Breast epithelium (tissue), 4 donors: ENCODE results near the gene MLLT1. TPM values are rescaled to one million over a fixed set of nuclear protein-coding genes. Genes with fewer than 3 reads are reported as not detected.

Experiments
- DNase-seq, 2 donors: peaks; one replicate each; pipeline ENCODE4 v3.0.0-alpha.2; 2019; ENCODE audit warnings: low spot score in 2 of 2
- H3K27ac ChIP-seq, 2 donors: fragments of 200-600 bp; sonication (generic) in 1 of 2; one replicate each; pipeline ENCODE4 v1.5.1; 2016 to 2019; ENCODE audit warnings: mild to moderate bottlenecking in 1 of 2
- H3K27me3 ChIP-seq, 2 donors: fragments of 200-600 bp; sonication (generic) in 1 of 2; one replicate each; pipeline versions ENCODE4 v1.5.1 to v1.6.0; 2017 to 2019; ENCODE audit warnings: control low read depth in 1 of 2, mild to moderate bottlenecking in 1 of 2
- H3K36me3 ChIP-seq: fragments of 200-600 bp; one replicate; pipeline ENCODE4 v1.5.1; 2019
- H3K4me1 ChIP-seq, 2 donors: fragments of 200-600 bp; sonication (generic); one replicate each; pipeline ENCODE4 v1.5.1; 2016 to 2019; ENCODE audit warnings: control low read depth in 1 of 2
- H3K4me3 ChIP-seq, 3 donors: fragments of 200-600 bp; sonication (generic); 1 replicate in 2 of 3; 2 replicates in 1 of 3; pipeline ENCODE4 v1.5.1; 2016 to 2019; ENCODE audit warnings: mild to moderate bottlenecking in 3 of 3, moderate library complexity in 2 of 3
- H3K9me3 ChIP-seq, 2 donors: fragments of 200-600 bp; sonication (generic) in 1 of 2; one replicate each; pipeline ENCODE4 v1.5.1; 2016 to 2019; ENCODE audit warnings: control low read depth in 1 of 2
- CTCF ChIP-seq, 3 donors: fragments of 450-650 bp; IDR thresholded peaks; one replicate each; pipeline ENCODE4 v1.5.1; 2016 to 2017; ENCODE audit warnings: antibody characterized with exemption in 3 of 3, mild to moderate bottlenecking in 3 of 3, moderate library complexity in 3 of 3
- POLR2A ChIP-seq: fragments of 450-650 bp; IDR thresholded peaks from one replicate; pipeline ENCODE4 v1.6.1; 2016; ENCODE audit warnings: antibody characterized with exemption, mild to moderate bottlenecking, moderate library complexity
- POLR2AphosphoS5 ChIP-seq, 3 donors: sonication (generic); formaldehyde crosslinking; IDR thresholded peaks; one replicate each; pipeline ENCODE4 v1.6.1; 2017; ENCODE audit warnings: antibody characterized with exemption in 3 of 3
- intact Hi-C: fragments of 100-400 bp; cut with DNase I; formaldehyde crosslinking; loops from one replicate; pipeline ENCODE4 v1.15.1; 2023; ENCODE audit warnings: low total_unique reads
- total RNA-seq, 3 donors: library from RNA; depleted of rRNA; stranded (reverse); fragments of >200 nt; gene quantifications; one replicate each; pipeline ENCODE4 v1.1.0, GENCODE V29; 2016

MLLT1 gene
- total RNA-seq, 3 donors from 2014 or later: 13.6 to 16.4 (median 13.8) TPM

GRCh38 chr19:6276447-6276846 is 3.3 kb downstream of the MLLT1 start:
- no peak for TF ChIP-seq POLR2A
- TF ChIP-seq POLR2AphosphoS5 (IDR thresholded peaks at IDR 0.05): peak in 1 of 3 donors; percentile 46
- no peak for TF ChIP-seq CTCF (IDR thresholded peaks at IDR 0.05)
- Histone ChIP-seq H3K9me3 (no peaks in the 10 kb centered on the region), H3K36me3 (no peaks in the 10 kb centered on the region), H3K27me3 (no peaks in the 10 kb centered on the region), H3K27ac (peak overlapping the region; percentile 8 to 83), H3K4me1 (peaks cover 28 to 54% of the 10 kb centered on the region in 2 donors), H3K4me3 (peak overlapping the region in 1 of 3 donors; percentile 98)
- peak in 1 of 2 donors; percentile 47 for DNase-seq
- intact Hi-C loops: no loop called here

- H3K36me3 ChIP-seq: no peaks in the 10 kb centered on the region
- H3K4me3 ChIP-seq: no peak overlapping the region
- intact Hi-C loops: no loop called here
- TF ChIP-seq POLR2A: no peak
- TF ChIP-seq CTCF (IDR thresholded peaks at IDR 0.05): no peak
- no peak for TF ChIP-seq POLR2AphosphoS5 (IDR thresholded peaks at IDR 0.05)
- H3K9me3 ChIP-seq: no peaks in the 10 kb centered on the region
- H3K27me3 ChIP-seq: no peaks in the 10 kb centered on the region
- H3K4me1 ChIP-seq: peaks cover 30 to 55% of the 10 kb centered on the region in 2 donors
- H3K27ac ChIP-seq: peak overlapping the region; percentile 82 to 83
- DNase-seq: no peak
Measured at GRCh38 chr19:6275170-6275744, 4.5 kb downstream of the MLLT1 start.

- peak overlapping the region in 1 of 3 donors; percentile 48 for H3K4me3 ChIP-seq
- H3K27me3 ChIP-seq: no peaks in the 10 kb centered on the region
- H3K4me1 ChIP-seq: peaks cover 30 to 55% of the 10 kb centered on the region in 2 donors
- H3K27ac ChIP-seq: peak overlapping the region; percentile 82 to 83
- no peak for TF ChIP-seq CTCF (IDR thresholded peaks at IDR 0.05)
- no peak for TF ChIP-seq POLR2AphosphoS5 (IDR thresholded peaks at IDR 0.05)
- TF ChIP-seq POLR2A: no peak
- intact Hi-C loops: no loop called here
- DNase-seq: no peak
- no peaks in the 10 kb centered on the region for H3K36me3 ChIP-seq
- H3K9me3 ChIP-seq: no peaks in the 10 kb centered on the region
Measured at GRCh38 chr19:6274756-6275155, 5.0 kb downstream of the MLLT1 start.

- peak overlapping the region; percentile 82 to 83 for H3K27ac ChIP-seq
- H3K27me3 ChIP-seq: no peaks in the 10 kb centered on the region
- intact Hi-C loops: no loop called here
- H3K36me3 ChIP-seq: no peaks in the 10 kb centered on the region
- H3K4me3 ChIP-seq: peak overlapping the region; percentile 8 to 48 (median 30)
- peak; percentile 83 to 85 for DNase-seq
- TF ChIP-seq POLR2AphosphoS5 (IDR thresholded peaks at IDR 0.05) (peak; percentile 81 to 97 (median 83)), POLR2A (no peak)
- H3K9me3 ChIP-seq: no peaks in the 10 kb centered on the region
- peaks cover 30 to 55% of the 10 kb centered on the region in 2 donors for H3K4me1 ChIP-seq
Measured at GRCh38 chr19:6273701-6274601, 5.8 kb downstream of the MLLT1 start.

- peaks cover 25 to 47% of the 10 kb centered on the region in 2 donors for H3K4me1 ChIP-seq
- H3K4me3 ChIP-seq: peak overlapping the region; percentile 8 to 48 (median 30)
- no peak for DNase-seq
- no peaks in the 10 kb centered on the region for H3K36me3 ChIP-seq
- intact Hi-C loops: no loop called here
- TF ChIP-seq POLR2A (no peak), CTCF (IDR thresholded peaks at IDR 0.05) (no peak), POLR2AphosphoS5 (IDR thresholded peaks at IDR 0.05) (no peak)
- no peaks in the 10 kb centered on the region for H3K9me3 ChIP-seq
- H3K27ac ChIP-seq: peak overlapping the region; percentile 82 to 83
- H3K27me3 ChIP-seq: no peaks in the 10 kb centered on the region
Measured at GRCh38 chr19:6272913-6273600, 6.7 kb downstream of the MLLT1 start.
